ENCODE results near the gene HELZ2.

Gene HELZ2

GRCh38 chr20:63549019-63549418 lies 25.0 kb downstream of the HELZ2 start:
- no peak for TF ChIP-seq CTCF (IDR thresholded peaks at IDR 0.05)
- H3K27ac ChIP-seq, result no peak overlapping the region

GRCh38 chr20:63548542-63548941 lies 25.5 kb downstream of the HELZ2 start:
- H3K27ac ChIP-seq, result no peak overlapping the region
- TF ChIP-seq CTCF (IDR thresholded peaks at IDR 0.05) (no peak), ZFX (IDR thresholded peaks at IDR 0.05; ENCODE audit: borderline replicate concordance) (no peak)

- H3K27ac ChIP-seq, result no peak within 1 kb of the TSS
These were observed 26.1 kb downstream of the HELZ2 start, which contains the start of gene SRMS for GRCh38 chr20:63547725-63548480. TSS of gene SRMS (minus strand) at chr20:63547749. CDS start at chr20:63547463, 286 bp downstream.

GRCh38 chr20:63546956-63547724 lies 26.9 kb downstream of the HELZ2 start:
- no peak for TF ChIP-seq CTCF (IDR thresholded peaks at IDR 0.05)
- no peak for TF ChIP-seq ZFX (IDR thresholded peaks at IDR 0.05; ENCODE audit: borderline replicate concordance)
- H3K27ac ChIP-seq, result no peak overlapping the region

More at GRCh38 chr20:63547725-63548480, 26.1 kb downstream of the HELZ2 start, which contains the start of gene SRMS:
- TF ChIP-seq ZFX (IDR thresholded peaks at IDR 0.05; ENCODE audit: borderline replicate concordance), result no peak
- TF ChIP-seq CTCF (IDR thresholded peaks at IDR 0.05), result no peak

- H3K27ac ChIP-seq, result no peak overlapping the region
- no peak for TF ChIP-seq ZFX (IDR thresholded peaks at IDR 0.05; ENCODE audit: borderline replicate concordance)
- TF ChIP-seq CTCF (IDR thresholded peaks at IDR 0.05), result no peak
These were observed 27.6 kb downstream of the HELZ2 start for GRCh38 chr20:63546256-63546955.

GRCh38 chr20:63545814-63546213 lies 28.2 kb downstream of the HELZ2 start:
- no peak overlapping the region for H3K27ac ChIP-seq
- TF ChIP-seq ZFX (IDR thresholded peaks at IDR 0.05; ENCODE audit: borderline replicate concordance) (no peak), CTCF (IDR thresholded peaks at IDR 0.05) (no peak)
